ENCODE results near the gene SFXN4.

Gene SFXN4

GRCh38 chr10:119165171-119166117 lies at the start of gene SFXN4:
Gene SFXN4 (minus strand): TSS chr10:119165714. CDS start chr10:119165647, 67 bp downstream.
- no peak for FAIRE-seq

GRCh38 chr10:119211625-119212441 lies 46.3 kb upstream of the SFXN4 start:
- no peak for FAIRE-seq

GRCh38 chr10:119211176-119211575 lies 45.7 kb upstream of the SFXN4 start:
- no peak for FAIRE-seq

- FAIRE-seq: no peak
These were observed 45.1 kb upstream of the SFXN4 start for GRCh38 chr10:119210633-119211032.

GRCh38 chr10:119209736-119210355 lies 44.3 kb upstream of the SFXN4 start:
- FAIRE-seq: no peak

GRCh38 chr10:119209035-119209735 lies 43.7 kb upstream of the SFXN4 start:
- no peak for FAIRE-seq

- FAIRE-seq: no peak
These were observed 43.0 kb upstream of the SFXN4 start for GRCh38 chr10:119208553-119208940.

GRCh38 chr10:119207713-119208552 lies 42.4 kb upstream of the SFXN4 start:
- no peak for FAIRE-seq

GRCh38 chr10:119207366-119207666 lies 41.8 kb upstream of the SFXN4 start, which contains the start of gene GRK5:
Gene GRK5 (plus strand): TSS chr10:119207571. CDS start chr10:119207918, 347 bp downstream.
- no peak for FAIRE-seq

- no peak for FAIRE-seq
These were observed 41.3 kb upstream of the SFXN4 start for GRCh38 chr10:119206603-119207365.

GRCh38 chr10:119205894-119206602 lies 40.5 kb upstream of the SFXN4 start:
- FAIRE-seq: no peak

- FAIRE-seq: no peak
These were observed 37.5 kb upstream of the SFXN4 start for GRCh38 chr10:119203006-119203405.

- no peak for FAIRE-seq
These were observed 35.7 kb upstream of the SFXN4 start for GRCh38 chr10:119201233-119201632.

- FAIRE-seq: peak; percentile 85
These were observed 33.9 kb upstream of the SFXN4 start for GRCh38 chr10:119199231-119199992.

GRCh38 chr10:119198438-119198837 lies 32.9 kb upstream of the SFXN4 start:
- no peak for FAIRE-seq

GRCh38 chr10:119197921-119198320 lies 32.4 kb upstream of the SFXN4 start:
- no peak for FAIRE-seq

- no peak for FAIRE-seq
These were observed 26.4 kb upstream of the SFXN4 start for GRCh38 chr10:119191881-119192280.

GRCh38 chr10:119190954-119191785 lies 25.7 kb upstream of the SFXN4 start:
- no peak for FAIRE-seq

GRCh38 chr10:119190353-119190752 lies 24.8 kb upstream of the SFXN4 start:
- no peak for FAIRE-seq

Data from A204.1 (cell line).